B cell (primary cell): Measurements from ENCODE around the gene CBX2. TPM values are rescaled to one million over a fixed set of nuclear protein-coding genes. Genes with fewer than 3 reads are reported as not detected.

Experiments
- ATAC-seq: fragments of 200-7000 bp; cut with Tn5 transposase; one replicate; pipeline ENCODE4 v1.10.0; 2021; ENCODE audit warnings: low read depth, mild to moderate bottlenecking, moderate number of reproducible peaks, moderate library complexity
- CTCF ChIA-PET: fragments of 350-600 bp; sonication (Branson Sonifier 250); formaldehyde crosslinking; loops from one replicate; lab custom pipeline; 2021; ENCODE audit warnings: antibody characterized with exemption, inconsistent platforms; lab: Charles Lee
- POLR2A ChIA-PET: fragments of 350-600 bp; sonication (Branson Sonifier 250); formaldehyde crosslinking; loops from one replicate; lab custom pipeline; 2021; ENCODE audit warnings: antibody characterized with exemption; lab: Charles Lee
- DNase-seq: peaks from one replicate; pipeline ENCODE4 v3.0.0; 2013
- H2AFZ ChIP-seq: 2 replicates; pipeline ENCODE4 v1.6.1; 2012; ENCODE audit warnings: mild to moderate bottlenecking, low read depth, low read length; ENCODE audit not compliant: insufficient read depth, poor library complexity, severe bottlenecking
- H3K27ac ChIP-seq, 2 donors: 1 replicate in 1 of 2; 2 replicates in 1 of 2; pipeline ENCODE4 v1.5.1; 2012 to 2013; ENCODE audit warnings: low read length in 2 of 2, mild to moderate bottlenecking in 2 of 2, moderate library complexity in 1 of 2
- H3K27me3 ChIP-seq, 4 experiments: fragments of 200-600 bp in 1 of 4; sonication (generic) in 1 of 4; replicated peaks in 1 of 4; 1 replicate in 2 of 4; 2 replicates in 2 of 4; pipeline versions ENCODE4 v1.6.1 to v1.7.0; 2013 to 2016; ENCODE audit warnings: low read length in 3 of 4, mild to moderate bottlenecking in 2 of 4, mixed read lengths in 1 of 4, moderate library complexity in 1 of 4; ENCODE audit not compliant: insufficient read depth in 4 of 4, control insufficient read depth in 3 of 4; ENCODE audit errors: control extremely low read depth in 1 of 4
- H3K36me3 ChIP-seq, 2 experiments: replicated peaks in 1 of 2; 1 replicate in 1 of 2; 2 replicates in 1 of 2; pipeline versions ENCODE4 v1.6.1 to v1.7.1; 2013; ENCODE audit warnings: low read length in 1 of 2; ENCODE audit not compliant: insufficient read depth in 2 of 2, control insufficient read depth in 1 of 2; ENCODE audit errors: control extremely low read depth in 1 of 2, extremely low read depth in 1 of 2
- H3K4me1 ChIP-seq, 2 donors: fragments of 200-600 bp in 1 of 2; sonication (generic) in 1 of 2; 1 replicate in 1 of 2; 2 replicates in 1 of 2; pipeline versions ENCODE4 v1.5.1 to v1.6.1; 2013 to 2017; ENCODE audit warnings: low read length in 2 of 2; ENCODE audit not compliant: control insufficient read depth in 2 of 2, insufficient read depth in 2 of 2
- H3K4me2 ChIP-seq: replicated peaks from 2 replicates; pipeline ENCODE3; 2012; ENCODE audit warnings: mild to moderate bottlenecking, low read depth, low read length; ENCODE audit not compliant: poor library complexity, severe bottlenecking
- H3K4me3 ChIP-seq, 5 experiments: fragments of 200-600 bp in 1 of 5; sonication (generic) in 1 of 5; 1 replicate in 3 of 5; 2 replicates in 2 of 5; pipeline versions ENCODE4 v1.5.1 to v1.7.0; 2011 to 2016; ENCODE audit warnings: low read length in 4 of 5, mild to moderate bottlenecking in 4 of 5, low read depth in 2 of 5, control low read depth in 1 of 5, moderate library complexity in 1 of 5; ENCODE audit not compliant: insufficient read depth in 1 of 5; ENCODE audit errors: control extremely low read depth in 1 of 5, extremely low read depth in 1 of 5
- H3K79me2 ChIP-seq: fragments of 200-600 bp; sonication (generic); one replicate; pipeline ENCODE4 v1.6.0; 2016; ENCODE audit warnings: low read length; ENCODE audit not compliant: control insufficient read depth, insufficient read depth
- H3K9ac ChIP-seq: fragments of 200-600 bp; sonication (generic); 2 replicates; pipeline ENCODE4 v1.6.1; 2017; ENCODE audit warnings: mild to moderate bottlenecking, low read length, moderate library complexity
- H3K9me3 ChIP-seq, 3 donors: one replicate each; pipeline versions ENCODE4 v1.6.1 to v1.7.1; 2013; ENCODE audit warnings: low read length in 2 of 3; ENCODE audit not compliant: control insufficient read depth in 2 of 3, insufficient read depth in 1 of 3; ENCODE audit errors: control extremely low read depth in 1 of 3
- H4K20me1 ChIP-seq: 2 replicates; pipeline ENCODE4 v1.6.0; 2012; ENCODE audit warnings: mild to moderate bottlenecking, low read length; ENCODE audit not compliant: insufficient read depth, control insufficient read depth, poor library complexity, severe bottlenecking
- H3K27ac Mint-ChIP-seq: one replicate; pipeline ENCODE4 v1.8.0; 2021; ENCODE audit warnings: mixed read lengths
- H3K27me3 Mint-ChIP-seq: one replicate; pipeline ENCODE4 v1.8.0; 2021; ENCODE audit warnings: mixed read lengths
- H3K4me1 Mint-ChIP-seq: one replicate; pipeline ENCODE4 v1.8.0; 2021; ENCODE audit warnings: mixed read lengths
- H3K4me3 Mint-ChIP-seq: one replicate; pipeline ENCODE4 v1.8.0; 2021; ENCODE audit warnings: mixed read lengths
- H3K9me3 Mint-ChIP-seq: one replicate; pipeline ENCODE4 v1.8.0; 2022; ENCODE audit warnings: mixed read lengths; ENCODE audit not compliant: insufficient read depth
- CTCF ChIP-seq: fragments of 200-600 bp; IDR thresholded peaks from one replicate; pipeline ENCODE4 v1.8.0; 2022; ENCODE audit warnings: antibody characterized with exemption, mild to moderate bottlenecking
- EZH2 ChIP-seq: IDR thresholded peaks from 2 replicates; pipeline ENCODE4 v1.6.1; 2012; ENCODE audit warnings: borderline replicate concordance, low read depth, mild to moderate bottlenecking, moderate library complexity, low read length; ENCODE audit not compliant: insufficient read depth, poor library complexity, severe bottlenecking
- WGBS: methylation state at CpG from one replicate; pipeline ENCODE4 v1.1.5; 2013; ENCODE audit warnings: missing lambda C conversion rate; ENCODE audit not compliant: insufficient coverage; 5-methylcytosine and 5-hydroxymethylcytosine counted together
- intact Hi-C: fragments of 100-400 bp; cut with micrococcal nuclease; formaldehyde crosslinking; loops from one replicate; pipeline ENCODE4 v1.10.0; 2022
- polyA plus RNA-seq: library from polyadenylated mRNA; depleted of rRNA; stranded (reverse); fragments of >200 nt; gene quantifications from 2 replicates; pipeline ENCODE4 v1.2.3, GENCODE V29; 2012
- total RNA-seq, 2 donors: library from RNA; stranded (reverse); fragments of 120-200 nt in 1 of 2; gene quantifications; 1 replicate in 1 of 2; 2 replicates in 1 of 2; pipeline versions ENCODE4 v1.2.3 to v1.2.4, GENCODE V29; 2013 to 2022

Gene CBX2
- total and polyA plus RNA-seq, 2 donors (not counting 1 experiment from before 2014, with no cell fraction given) = 0.10 to 0.47 TPM

DNA sequence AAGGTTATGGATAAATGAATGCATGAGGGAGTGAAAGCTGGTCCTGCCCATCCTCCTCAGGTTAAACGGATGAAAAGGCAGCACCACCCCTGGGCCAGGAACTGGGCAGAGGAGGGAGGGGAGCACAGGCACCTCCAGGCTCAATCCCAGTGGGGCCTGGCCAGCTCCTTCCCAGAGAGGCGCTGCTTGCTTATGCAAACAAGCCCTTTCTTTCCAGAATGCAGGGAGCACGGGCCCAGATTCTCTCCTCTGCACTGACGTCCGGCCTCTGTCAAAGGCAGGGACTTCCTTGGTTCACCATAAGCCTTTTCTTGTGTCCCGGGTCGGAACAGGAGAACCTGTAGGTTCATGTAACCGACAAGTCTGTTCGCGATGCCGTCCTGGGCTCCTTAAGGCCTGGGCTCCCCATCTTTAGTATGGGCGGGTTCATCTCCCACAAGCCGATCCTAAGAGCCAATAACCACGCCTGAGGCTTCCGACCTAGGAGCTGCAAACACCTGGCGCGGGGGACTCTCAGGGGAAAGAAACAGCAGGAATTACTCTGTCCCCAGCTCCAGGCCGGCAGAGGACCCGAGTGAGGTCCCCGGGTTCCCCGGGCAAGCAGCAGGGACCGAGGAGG lies 30.9 kb upstream of the CBX2 start:
- peaks cover 25 to 29% of the 10 kb centered on the region in 2 donors for H3K4me1 ChIP-seq
- H3K27ac ChIP-seq = no peak overlapping the region
- H4K20me1 ChIP-seq = no peaks in the 10 kb centered on the region
- H3K4me3 ChIP-seq = no peak overlapping the region
- Mint-ChIP-seq H3K27ac (no peak overlapping the region), H3K27me3 (peaks cover 45% of the 10 kb centered on the region), H3K9me3 (no peaks in the 10 kb centered on the region), H3K4me3 (no peak overlapping the region), H3K4me1 (peaks cover 24% of the 10 kb centered on the region)
- no peaks in the 10 kb centered on the region for H3K36me3 ChIP-seq
- H3K79me2 ChIP-seq = no peaks in the 10 kb centered on the region
- no peak overlapping the region for H3K9ac ChIP-seq
- H3K27me3 ChIP-seq = peaks cover 0 to 61% (median 35%) of the 10 kb centered on the region in 4 experiments
- peak overlapping the region; percentile 53 for H3K4me2 ChIP-seq
- no peak for TF ChIP-seq CTCF
- TF ChIP-seq EZH2 = no peak
- peaks cover 0 to 16% (median 0%) of the 10 kb centered on the region in 3 donors for H3K9me3 ChIP-seq
- peak; percentile 39 for DNase-seq
- no peak for ATAC-seq
- no peak overlapping the region for H2AFZ ChIP-seq
- CTCF ChIA-PET = interaction anchor here (1.0 to 4.5 kb wide), 7 partner anchors 8 to 247 kb away, joined by 3 to 19 read pairs (median 4); no protein-coding TSS in a partner anchor
- intact Hi-C loops = loop anchor here (5.0 kb wide), 2 partner anchors 90 to 245 kb away; partner anchors contain the start of gene CBX4
- POLR2A ChIA-PET = no interaction called here
- 55% methylated on average over 20 of the region's 22 CpGs for WGBS
